Smooth muscle cell (in vitro differentiated cells): ENCODE results near the gene ACER1. TPM values are rescaled to one million over a fixed set of nuclear protein-coding genes. Genes with fewer than 3 reads are reported as not detected.
A peak's percentile ranks its signal among the peaks of the same experiment; 100 is the strongest.

Experiments used
- DNase-seq: peaks from one replicate; lab custom pipeline; 2025; ENCODE audit not compliant: unreplicated experiment; lab: John Stamatoyannopoulos, UW
- H2AFZ ChIP-seq: fragments of 200-600 bp; sonication (generic); 2 replicates; pipeline ENCODE4 v1.6.0; 2016; ENCODE audit warnings: antibody characterized with exemption, low read depth, mild to moderate bottlenecking
- H3F3A ChIP-seq: fragments of 200-600 bp; sonication (generic); 2 replicates; pipeline ENCODE4 v1.6.0; 2017; ENCODE audit warnings: antibody characterized with exemption, low read depth
- H3K27ac ChIP-seq: fragments of 200-600 bp; sonication (generic); 2 replicates; pipeline ENCODE4 v1.5.1; 2016; ENCODE audit warnings: low read depth, mild to moderate bottlenecking
- H3K27me3 ChIP-seq: fragments of 200-600 bp; sonication (generic); 2 replicates; pipeline ENCODE4 v1.6.1; 2016; ENCODE audit warnings: low read depth, mild to moderate bottlenecking
- H3K36me3 ChIP-seq: fragments of 200-600 bp; sonication (generic); 2 replicates; pipeline ENCODE4 v1.5.1; 2016; ENCODE audit warnings: low read depth
- H3K4me1 ChIP-seq: fragments of 200-600 bp; sonication (generic); 2 replicates; pipeline ENCODE4 v1.5.1; 2016; ENCODE audit warnings: low read depth
- H3K4me2 ChIP-seq: fragments of 200-600 bp; sonication (generic); 2 replicates; pipeline ENCODE4 v1.6.0; 2016; ENCODE audit warnings: mild to moderate bottlenecking
- H3K4me3 ChIP-seq: fragments of 200-600 bp; sonication (generic); 2 replicates; pipeline ENCODE4 v1.5.1; 2016; ENCODE audit warnings: mild to moderate bottlenecking
- H3K79me2 ChIP-seq: fragments of 200-600 bp; sonication (generic); 2 replicates; pipeline ENCODE4 v1.6.0; 2016; ENCODE audit warnings: low read depth, mild to moderate bottlenecking
- H3K9ac ChIP-seq: fragments of 200-600 bp; sonication (generic); 2 replicates; pipeline ENCODE4 v1.6.0; 2016; ENCODE audit warnings: low read depth
- H3K9me3 ChIP-seq: fragments of 200-600 bp; sonication (generic); replicated peaks from 2 replicates; pipeline ENCODE4 v1.5.1; 2016; ENCODE audit warnings: low read depth
- H4K20me1 ChIP-seq: fragments of 200-600 bp; sonication (generic); 2 replicates; pipeline ENCODE4 v1.6.0; 2016; ENCODE audit warnings: low read depth
- WGBS: methylation state at CpG from one replicate; pipeline ENCODE4 v1.1.7; 2016; ENCODE audit warnings: low lambda C conversion rate; 5-methylcytosine and 5-hydroxymethylcytosine counted together
- polyA plus RNA-seq: library from polyadenylated mRNA; unstranded; fragments of >200 nt; fragmentation: Nextera tagmentation; extraction: Ambion mirVana; gene quantifications from 2 replicates; pipeline ENCODE4 v1.2.1, GENCODE V29; 2016
- total RNA-seq: library from RNA; depleted of rRNA; stranded (reverse); fragments of >200 nt; gene quantifications from 2 replicates; pipeline ENCODE4 v1.2.3, GENCODE V29; 2014
- TF ChIP-seq, protein P1 (sequence below): fragments of 200-600 bp; sonication (generic); IDR thresholded peaks from 2 replicates; pipeline ENCODE4 v1.5.1; 2017; ENCODE audit warnings: borderline replicate concordance, mild to moderate bottlenecking, antibody characterized with exemption; ENCODE audit not compliant: insufficient read depth, poor library complexity, severe bottlenecking

The ACER1 gene
- total and polyA plus RNA-seq, 2 experiments from 2014 or later = not detected

DNA sequence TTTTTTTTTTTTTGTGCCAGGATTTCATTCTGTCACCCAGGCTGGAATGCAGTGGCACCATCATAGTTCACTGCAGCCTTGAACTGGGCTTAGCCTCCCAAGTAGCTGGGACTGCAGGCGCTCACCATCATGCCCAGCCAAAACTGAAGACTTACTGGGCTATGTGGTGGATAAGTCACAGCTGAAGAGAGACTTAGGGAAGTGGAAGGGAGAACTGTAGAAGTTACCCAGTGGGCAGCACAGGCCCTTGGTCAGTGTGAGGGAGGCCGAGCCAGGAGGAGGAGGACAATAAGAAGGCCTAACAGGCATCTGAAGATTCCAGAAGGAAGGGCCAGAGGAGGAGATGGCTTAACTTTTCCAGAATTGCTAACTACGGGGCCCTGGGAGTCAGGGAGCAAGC lies 46.3 kb upstream of the ACER1 start:
- Histone ChIP-seq H3K36me3 (peaks cover 12% of the 10 kb centered on the region), H3K4me2 (no peak overlapping the region), H2AFZ (no peak overlapping the region), H3K4me3 (no peak overlapping the region), H4K20me1 (no peaks in the 10 kb centered on the region), H3K79me2 (no peaks in the 10 kb centered on the region), H3K9ac (no peak overlapping the region), H3K27ac (no peak overlapping the region), H3K9me3 (no peaks in the 10 kb centered on the region), H3K4me1 (no peaks in the 10 kb centered on the region), H3F3A (peaks cover 15% of the 10 kb centered on the region), H3K27me3 (no peaks in the 10 kb centered on the region)
- TF ChIP-seq, protein P1, sequence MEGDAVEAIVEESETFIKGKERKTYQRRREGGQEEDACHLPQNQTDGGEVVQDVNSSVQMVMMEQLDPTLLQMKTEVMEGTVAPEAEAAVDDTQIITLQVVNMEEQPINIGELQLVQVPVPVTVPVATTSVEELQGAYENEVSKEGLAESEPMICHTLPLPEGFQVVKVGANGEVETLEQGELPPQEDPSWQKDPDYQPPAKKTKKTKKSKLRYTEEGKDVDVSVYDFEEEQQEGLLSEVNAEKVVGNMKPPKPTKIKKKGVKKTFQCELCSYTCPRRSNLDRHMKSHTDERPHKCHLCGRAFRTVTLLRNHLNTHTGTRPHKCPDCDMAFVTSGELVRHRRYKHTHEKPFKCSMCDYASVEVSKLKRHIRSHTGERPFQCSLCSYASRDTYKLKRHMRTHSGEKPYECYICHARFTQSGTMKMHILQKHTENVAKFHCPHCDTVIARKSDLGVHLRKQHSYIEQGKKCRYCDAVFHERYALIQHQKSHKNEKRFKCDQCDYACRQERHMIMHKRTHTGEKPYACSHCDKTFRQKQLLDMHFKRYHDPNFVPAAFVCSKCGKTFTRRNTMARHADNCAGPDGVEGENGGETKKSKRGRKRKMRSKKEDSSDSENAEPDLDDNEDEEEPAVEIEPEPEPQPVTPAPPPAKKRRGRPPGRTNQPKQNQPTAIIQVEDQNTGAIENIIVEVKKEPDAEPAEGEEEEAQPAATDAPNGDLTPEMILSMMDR = no peak
- 93% methylated on average over 3 of the region's 3 CpGs for WGBS
- DNase-seq = no peak

DNA sequence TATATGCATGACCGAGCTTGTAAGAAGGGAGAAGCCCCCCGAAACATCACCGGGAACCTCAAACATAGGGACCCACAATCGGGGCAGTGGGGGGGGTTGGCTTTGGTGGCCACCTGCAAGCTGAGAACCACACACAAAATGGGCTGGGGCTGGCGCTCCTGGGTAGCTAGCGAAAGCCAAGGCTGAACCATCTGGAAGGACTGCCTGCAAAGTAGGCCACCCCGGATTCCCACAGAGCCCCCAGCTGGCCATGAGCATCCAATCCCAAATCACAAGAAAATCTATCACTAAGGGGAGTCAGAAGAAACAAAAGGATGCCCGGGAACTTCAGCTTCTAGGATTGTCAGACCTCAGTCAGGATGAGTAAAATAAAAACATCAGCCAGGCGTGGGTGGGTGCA lies 45.1 kb upstream of the ACER1 start:
- no peaks in the 10 kb centered on the region for H3K27me3 ChIP-seq
- 92% methylated on average over 9 of the region's 9 CpGs for WGBS
- no peaks in the 10 kb centered on the region for H3K79me2 ChIP-seq
- no peak overlapping the region for H3K9ac ChIP-seq
- no peaks in the 10 kb centered on the region for H4K20me1 ChIP-seq
- peak overlapping the region; percentile 3 for H3K27ac ChIP-seq
- H3K36me3 ChIP-seq = peaks cover 12% of the 10 kb centered on the region
- H3K4me2 ChIP-seq = peak overlapping the region; percentile 18
- H2AFZ ChIP-seq = no peak overlapping the region
- peaks cover 15% of the 10 kb centered on the region for H3F3A ChIP-seq
- no peaks in the 10 kb centered on the region for H3K9me3 ChIP-seq
- TF ChIP-seq, protein P1 = no peak
- DNase-seq = no peak
- peaks cover 5% of the 10 kb centered on the region for H3K4me1 ChIP-seq
- H3K4me3 ChIP-seq = no peak overlapping the region

DNA sequence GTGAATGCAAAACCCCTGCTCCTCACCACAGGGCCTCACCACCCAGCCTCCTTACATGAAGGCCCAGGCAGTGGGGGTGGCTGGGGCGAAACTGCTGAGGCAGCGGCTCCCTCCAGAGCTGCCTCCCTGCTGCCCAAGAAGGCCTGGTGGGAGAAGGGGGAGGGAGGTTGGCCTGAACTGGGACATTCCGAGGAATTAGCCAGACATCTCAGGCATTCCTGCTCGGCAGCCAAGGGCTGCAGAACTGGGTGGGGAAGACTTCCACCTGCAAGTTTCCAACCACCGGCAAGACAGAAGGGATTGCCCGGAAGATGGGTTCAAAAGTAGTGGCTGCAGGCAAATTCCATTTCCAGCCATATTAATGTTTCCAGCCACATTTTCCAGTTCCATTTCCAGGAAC lies 44.6 kb upstream of the ACER1 start:
- no peaks in the 10 kb centered on the region for H3K27me3 ChIP-seq
- H3K4me3 ChIP-seq = no peak overlapping the region
- no peak overlapping the region for H3K27ac ChIP-seq
- H2AFZ ChIP-seq = no peak overlapping the region
- no peaks in the 10 kb centered on the region for H3K9me3 ChIP-seq
- H3K79me2 ChIP-seq = no peaks in the 10 kb centered on the region
- peaks cover 15% of the 10 kb centered on the region for H3F3A ChIP-seq
- no peaks in the 10 kb centered on the region for H4K20me1 ChIP-seq
- 19% methylated on average over 6 of the region's 6 CpGs for WGBS
- H3K4me1 ChIP-seq = peaks cover 5% of the 10 kb centered on the region
- no peak overlapping the region for H3K9ac ChIP-seq
- H3K4me2 ChIP-seq = peak overlapping the region; percentile 18
- peaks cover 12% of the 10 kb centered on the region for H3K36me3 ChIP-seq
- no peak for DNase-seq
- TF ChIP-seq, protein P1 = no peak

DNA sequence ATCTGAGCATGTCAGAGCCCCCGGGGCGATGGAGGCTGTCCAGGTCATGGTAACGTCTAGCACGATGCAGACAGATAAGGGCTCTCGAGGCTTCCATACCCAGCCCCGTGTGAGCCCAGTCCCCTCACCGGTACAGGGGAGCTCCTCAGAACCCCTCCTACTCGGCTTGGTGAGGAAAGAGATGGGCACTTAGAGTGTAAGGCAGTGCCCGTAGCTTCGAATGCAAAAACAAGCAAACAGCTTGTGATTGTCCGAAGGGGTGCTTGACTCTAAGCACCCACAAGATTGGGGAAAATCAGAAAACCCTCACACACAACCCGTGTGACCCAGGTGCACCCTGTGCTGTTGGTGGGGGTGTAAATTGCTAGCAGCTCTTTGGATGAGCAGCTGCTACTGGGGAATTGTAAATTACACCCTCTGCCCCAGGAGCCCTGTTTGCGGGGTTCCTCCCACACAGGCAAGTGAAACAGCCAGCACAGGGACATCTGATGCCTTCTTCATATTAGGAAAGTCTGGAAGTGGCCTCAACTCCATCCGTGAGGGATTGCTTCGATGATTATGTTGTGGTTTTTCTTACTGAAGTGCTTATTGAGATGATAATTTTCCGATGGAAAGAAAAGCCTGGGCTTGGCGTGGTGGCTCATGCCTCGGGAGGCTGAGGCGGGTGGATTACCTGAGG lies 43.2 kb upstream of the ACER1 start:
- Histone ChIP-seq H3K27ac (peak overlapping the region; percentile 28), H3F3A (peaks cover 15% of the 10 kb centered on the region), H3K4me1 (peaks cover 5% of the 10 kb centered on the region), H3K9me3 (no peaks in the 10 kb centered on the region), H3K9ac (no peak overlapping the region), H2AFZ (no peak overlapping the region), H3K79me2 (no peaks in the 10 kb centered on the region), H3K36me3 (peaks cover 12% of the 10 kb centered on the region), H3K4me2 (no peak overlapping the region), H3K27me3 (no peaks in the 10 kb centered on the region), H3K4me3 (no peak overlapping the region), H4K20me1 (no peaks in the 10 kb centered on the region)
- TF ChIP-seq, protein P1 = no peak
- 68% methylated on average over 19 of the region's 19 CpGs for WGBS
- no peak for DNase-seq
